Omental fat pad (tissue), 4 donors: ENCODE measurements around the gene HOXB1. TPM values are rescaled to one million over a fixed set of nuclear protein-coding genes. Genes with fewer than 3 reads are reported as not detected.
A peak's percentile ranks its signal among the peaks of the same experiment; 100 is the strongest.
"Not testable (repeated sequence)": the region's sequence is repeated elsewhere in the genome, so short reads cannot be mapped to it uniquely, and the experiment has no call there.

ENCODE experiments used
- ATAC-seq: fragments of 150-250 bp; one replicate; pipeline ENCODE4 v1.9.1; 2016; ENCODE audit warnings: mild to moderate bottlenecking, moderate library complexity; ENCODE audit not compliant: low FRiP score
- DNase-seq: peaks from one replicate; pipeline ENCODE4 v3.0.0-alpha.2; 2019; ENCODE audit warnings: low spot score
- total RNA-seq, 4 donors: library from RNA; depleted of rRNA; stranded (reverse); fragments of >200 nt; gene quantifications; one replicate each; pipeline ENCODE4 v1.1.0, GENCODE V29; 2016
- TF ChIP-seq, protein P1 (sequence below), 3 donors: fragments of 450-650 bp; IDR thresholded peaks; one replicate each; pipeline ENCODE4 v1.5.1; 2016 to 2017; ENCODE audit warnings: antibody characterized with exemption in 3 of 3, mild to moderate bottlenecking in 3 of 3, moderate library complexity in 2 of 3

HOXB1 gene
- total RNA-seq, 4 donors from 2014 or later, result not detected

DNA sequence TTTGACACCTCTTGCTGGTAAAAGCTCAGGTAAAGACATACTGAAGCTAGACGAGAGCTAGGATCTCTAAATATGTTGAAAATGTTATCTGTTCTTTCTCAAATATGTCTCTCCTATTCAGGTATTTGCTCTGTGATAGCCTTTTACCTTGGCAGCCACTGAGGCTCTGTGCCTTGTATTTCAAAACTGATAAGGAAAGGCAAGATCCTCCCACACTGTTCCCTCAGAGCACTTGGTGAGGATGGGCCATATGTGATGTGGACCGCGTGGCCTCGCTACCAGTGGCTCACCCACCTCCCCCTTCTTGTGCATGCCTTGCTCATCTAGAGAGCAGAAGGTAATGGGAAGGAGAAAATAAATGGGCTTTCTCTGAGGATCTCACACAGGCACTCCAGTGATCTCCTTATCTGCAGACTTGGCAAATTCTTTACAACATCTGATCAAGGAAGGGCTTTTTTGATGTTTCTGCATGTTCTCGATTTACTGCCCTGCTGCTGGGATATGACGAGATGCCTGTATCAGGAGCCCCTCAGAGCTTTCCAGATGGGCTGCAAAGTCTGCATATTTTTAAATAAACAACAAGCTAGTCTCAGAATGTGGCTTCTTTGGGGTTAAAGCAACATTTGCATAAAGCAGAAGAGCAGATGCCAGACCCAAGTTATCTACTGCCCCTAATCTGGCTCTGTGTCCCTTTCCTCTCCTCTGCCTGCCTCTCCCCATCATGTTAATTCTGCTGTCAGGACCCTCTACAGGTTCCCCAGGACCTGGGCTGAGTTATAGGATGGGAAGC is 16.9 kb downstream of the HOXB1 start:
- TF ChIP-seq, protein P1, sequence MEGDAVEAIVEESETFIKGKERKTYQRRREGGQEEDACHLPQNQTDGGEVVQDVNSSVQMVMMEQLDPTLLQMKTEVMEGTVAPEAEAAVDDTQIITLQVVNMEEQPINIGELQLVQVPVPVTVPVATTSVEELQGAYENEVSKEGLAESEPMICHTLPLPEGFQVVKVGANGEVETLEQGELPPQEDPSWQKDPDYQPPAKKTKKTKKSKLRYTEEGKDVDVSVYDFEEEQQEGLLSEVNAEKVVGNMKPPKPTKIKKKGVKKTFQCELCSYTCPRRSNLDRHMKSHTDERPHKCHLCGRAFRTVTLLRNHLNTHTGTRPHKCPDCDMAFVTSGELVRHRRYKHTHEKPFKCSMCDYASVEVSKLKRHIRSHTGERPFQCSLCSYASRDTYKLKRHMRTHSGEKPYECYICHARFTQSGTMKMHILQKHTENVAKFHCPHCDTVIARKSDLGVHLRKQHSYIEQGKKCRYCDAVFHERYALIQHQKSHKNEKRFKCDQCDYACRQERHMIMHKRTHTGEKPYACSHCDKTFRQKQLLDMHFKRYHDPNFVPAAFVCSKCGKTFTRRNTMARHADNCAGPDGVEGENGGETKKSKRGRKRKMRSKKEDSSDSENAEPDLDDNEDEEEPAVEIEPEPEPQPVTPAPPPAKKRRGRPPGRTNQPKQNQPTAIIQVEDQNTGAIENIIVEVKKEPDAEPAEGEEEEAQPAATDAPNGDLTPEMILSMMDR (IDR thresholded peaks at IDR 0.05), result no peak
- peak; percentile 75 for ATAC-seq
- no peak for DNase-seq

DNA sequence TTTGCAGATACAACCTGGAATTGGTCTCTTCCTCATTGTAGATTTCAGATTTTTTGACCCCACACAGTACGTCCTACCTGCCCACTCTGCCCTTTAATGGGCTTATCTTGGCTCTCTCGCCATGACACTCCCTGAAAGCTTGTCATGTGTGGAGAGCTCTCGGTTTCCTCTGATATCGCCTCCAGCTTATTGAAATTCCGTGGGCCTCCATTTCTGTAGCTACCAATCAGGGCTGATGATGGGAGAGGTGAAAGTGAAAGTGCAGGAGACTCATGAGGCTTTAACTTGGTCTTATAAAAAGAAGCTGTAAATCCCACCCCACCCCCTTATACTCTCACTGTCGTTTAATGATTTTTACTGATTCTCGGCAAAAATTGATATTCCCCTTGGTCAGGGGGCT is 17.7 kb downstream of the HOXB1 start:
- ATAC-seq (no peak), DNase-seq (no peak)
- TF ChIP-seq, protein P1 (IDR thresholded peaks at IDR 0.05), result no peak

DNA sequence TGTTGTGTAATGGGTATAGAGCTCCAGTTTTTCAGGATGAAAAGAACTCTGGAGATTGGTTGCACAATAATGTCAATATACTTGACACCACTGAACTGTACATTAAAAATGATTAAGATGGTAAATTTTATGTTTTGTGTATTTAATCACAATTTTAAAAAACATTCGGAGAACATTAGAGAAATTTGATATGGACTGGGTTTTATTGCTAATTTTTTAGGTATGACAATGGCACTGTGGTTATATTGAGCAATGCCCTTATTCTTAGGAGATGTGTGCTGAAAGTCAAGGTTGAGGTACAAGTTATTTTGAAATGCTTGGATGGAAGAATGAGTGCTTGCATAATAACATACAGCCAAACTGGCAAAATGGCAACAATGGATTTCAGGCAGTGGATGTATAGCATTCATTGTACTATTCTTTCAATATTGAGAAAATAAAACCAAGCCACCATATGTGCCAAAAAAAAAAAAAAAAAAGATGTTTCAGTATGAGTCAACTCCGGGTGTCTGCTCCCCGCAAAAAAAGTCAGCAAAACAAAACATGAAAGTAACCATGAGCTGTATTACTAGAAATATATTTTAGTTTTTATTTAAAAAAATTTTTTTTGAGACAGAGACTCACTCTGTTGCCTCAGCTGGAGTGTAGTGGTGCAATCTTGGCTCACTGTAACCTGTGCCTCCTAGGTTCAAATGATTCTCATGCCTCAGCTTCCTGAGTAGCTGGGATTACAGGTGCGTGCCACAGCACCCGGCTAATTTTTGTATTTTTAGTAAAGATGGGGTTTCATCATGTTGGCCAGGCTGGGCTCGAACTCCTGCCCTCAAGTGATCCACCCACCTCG is 19.8 kb downstream of the HOXB1 start:
- ATAC-seq (no peak), DNase-seq (no peak)
- TF ChIP-seq, protein P1 (IDR thresholded peaks at IDR 0.05), result no peak

DNA sequence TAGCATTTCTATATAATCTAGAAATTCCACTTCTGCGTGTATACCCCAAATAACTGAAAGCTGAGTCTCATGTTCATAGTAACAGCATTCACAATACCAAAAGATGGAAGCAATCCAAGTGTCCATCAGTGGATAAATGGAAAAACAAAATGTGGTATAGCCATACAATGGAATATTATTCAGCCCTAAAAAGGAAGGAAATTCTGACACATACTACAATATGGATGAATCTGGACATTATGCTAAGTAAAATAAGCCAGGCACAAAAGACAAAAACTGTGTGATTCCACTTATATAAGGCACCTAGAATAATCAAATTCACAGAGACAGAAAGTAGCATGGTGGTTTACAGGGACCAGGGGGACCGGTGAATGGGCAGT is 20.4 kb downstream of the HOXB1 start:
- TF ChIP-seq, protein P1 (IDR thresholded peaks at IDR 0.05), result no peak
- ATAC-seq (no peak), DNase-seq (no peak)

DNA sequence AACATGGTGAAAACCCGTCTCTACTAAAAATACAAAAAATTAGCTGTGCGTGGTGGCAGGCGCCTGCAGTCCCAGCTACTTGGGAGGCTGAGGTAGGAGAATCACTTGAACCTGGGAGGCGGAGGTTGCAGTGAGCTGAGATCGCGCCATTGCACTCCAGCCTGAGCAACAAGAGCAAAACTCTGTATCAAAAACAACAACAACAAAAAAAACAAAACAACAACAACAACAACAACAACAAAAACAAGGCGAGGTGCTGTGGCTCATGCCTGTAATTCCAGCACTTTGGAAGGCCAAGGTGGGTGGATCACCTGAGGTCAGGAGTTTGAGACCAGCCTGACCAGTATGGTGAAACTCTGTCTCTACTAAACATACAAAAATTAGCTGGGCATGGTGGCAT is 21.1 kb downstream of the HOXB1 start:
- not testable (repeated sequence) for DNase-seq

DNA sequence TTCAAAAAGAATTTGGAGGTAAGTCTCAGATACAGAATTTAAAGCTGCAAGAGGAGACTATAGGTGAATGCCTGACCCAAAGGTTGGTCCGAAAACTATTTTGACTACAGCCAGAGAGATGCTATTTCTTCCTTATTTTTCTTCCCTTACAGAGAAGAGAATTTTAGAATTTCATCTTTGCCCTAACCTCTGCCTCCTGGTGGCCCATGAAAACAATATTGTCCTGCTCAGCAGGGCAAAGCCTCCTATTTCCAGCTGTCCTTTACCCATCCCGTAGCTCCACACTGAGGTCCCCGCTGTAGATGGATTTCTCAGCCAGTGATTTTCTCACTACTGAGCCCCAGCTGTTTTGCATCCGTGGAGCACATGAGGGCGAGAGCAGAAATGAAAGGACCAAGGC is 24.6 kb downstream of the HOXB1 start:
- no peak for DNase-seq
- ATAC-seq, result no peak
- TF ChIP-seq, protein P1 (IDR thresholded peaks at IDR 0.05), result no peak

More for the DNA sequence above, 21.1 kb downstream of the HOXB1 start:
- ATAC-seq, result not testable (repeated sequence)

DNA sequence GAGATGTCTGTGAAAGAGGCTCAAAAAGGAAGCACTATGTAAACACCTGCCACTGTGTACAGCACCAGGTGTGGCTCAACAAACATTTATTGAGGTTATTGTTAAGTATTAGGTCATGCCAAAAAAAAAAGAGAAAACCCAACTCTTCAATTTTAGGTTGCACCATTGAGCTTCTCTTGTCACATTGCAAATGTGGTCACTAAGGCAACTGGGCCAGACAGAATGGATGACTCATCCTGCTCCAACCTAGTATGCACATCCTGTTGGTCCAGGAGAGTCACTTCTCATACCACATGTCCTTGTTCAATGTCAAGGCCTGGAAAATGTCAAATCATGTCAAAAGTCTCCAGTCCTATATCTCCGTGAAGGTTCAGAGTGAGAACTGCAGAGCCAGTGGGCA is 25.0 kb downstream of the HOXB1 start:
- DNase-seq, result no peak
- ATAC-seq, result peak; percentile 50
- TF ChIP-seq, protein P1 (IDR thresholded peaks at IDR 0.05), result no peak
